Karpas-422 (cell line): ENCODE measurements around the gene KRT6C. TPM values are rescaled to one million over a fixed set of nuclear protein-coding genes. Genes with fewer than 3 reads are reported as not detected.

Source experiments
- DNase-seq: peaks from one replicate; pipeline ENCODE4 v3.0.0-alpha.2; 2015
- H2AFZ ChIP-seq: fragments of 200-600 bp; sonication (generic); 2 replicates; pipeline ENCODE4 v1.6.1; 2014; ENCODE audit warnings: antibody characterized with exemption, low read length, mixed read lengths
- H3K27ac ChIP-seq: fragments of 200-600 bp; sonication (generic); 2 replicates; pipeline ENCODE4 v1.5.1; 2014; ENCODE audit warnings: mild to moderate bottlenecking, low read length, moderate library complexity
- H3K27me3 ChIP-seq: fragments of 200-600 bp; sonication (generic); 2 replicates; pipeline ENCODE4 v1.6.1; 2014; ENCODE audit warnings: low read length, mixed read lengths
- H3K36me3 ChIP-seq: fragments of 200-600 bp; sonication (generic); 2 replicates; pipeline ENCODE4 v1.6.1; 2014; ENCODE audit warnings: low read length, mixed read lengths; ENCODE audit not compliant: insufficient read depth
- H3K4me1 ChIP-seq: fragments of 200-600 bp; sonication (generic); 2 replicates; pipeline ENCODE4 v1.6.1; 2014; ENCODE audit warnings: mild to moderate bottlenecking, low read length, mixed read lengths
- H3K4me2 ChIP-seq: fragments of 200-600 bp; sonication (generic); 2 replicates; pipeline ENCODE4 v1.6.1; 2014; ENCODE audit warnings: low read length, low read depth, mild to moderate bottlenecking; ENCODE audit not compliant: poor library complexity, severe bottlenecking
- H3K4me3 ChIP-seq: fragments of 200-600 bp; sonication (generic); 2 replicates; pipeline ENCODE4 v1.5.1; 2014; ENCODE audit warnings: mild to moderate bottlenecking, antibody characterized with exemption, low read length, mixed read lengths
- H3K79me2 ChIP-seq: fragments of 200-600 bp; sonication (generic); 2 replicates; pipeline ENCODE4 v1.6.1; 2014; ENCODE audit warnings: mild to moderate bottlenecking, low read length, mixed read lengths
- H3K9ac ChIP-seq: fragments of 200-600 bp; sonication (generic); 2 replicates; pipeline ENCODE4 v1.6.0; 2014; ENCODE audit warnings: low read length
- H3K9me2 ChIP-seq: fragments of 200-600 bp; sonication (generic), shearing (Covaris generic); replicated peaks from 2 replicates; pipeline ENCODE4 v1.6.0; 2014; ENCODE audit warnings: mild to moderate bottlenecking, low read length, moderate library complexity; ENCODE audit not compliant: insufficient read depth
- H3K9me3 ChIP-seq: fragments of 300-700, 200-600 bp; sonication (generic); 2 replicates; pipeline ENCODE4 v1.6.1; 2014; ENCODE audit warnings: low read length, mixed read lengths
- H4K20me1 ChIP-seq: fragments of 200-600 bp; sonication (generic); 2 replicates; pipeline ENCODE4 v1.6.1; 2014; ENCODE audit warnings: mild to moderate bottlenecking, antibody characterized with exemption, low read length, low read depth; ENCODE audit not compliant: insufficient read depth
- total RNA-seq: library from RNA; depleted of rRNA; stranded (reverse); fragments of >200 nt; shearing (Covaris generic); gene quantifications from 2 replicates; pipeline ENCODE4 v1.2.3, GENCODE V29; 2014; ENCODE audit warnings: low replicate concordance

Gene KRT6C
- total RNA-seq, 1 experiment from 2014 or later = not detected

DNA sequence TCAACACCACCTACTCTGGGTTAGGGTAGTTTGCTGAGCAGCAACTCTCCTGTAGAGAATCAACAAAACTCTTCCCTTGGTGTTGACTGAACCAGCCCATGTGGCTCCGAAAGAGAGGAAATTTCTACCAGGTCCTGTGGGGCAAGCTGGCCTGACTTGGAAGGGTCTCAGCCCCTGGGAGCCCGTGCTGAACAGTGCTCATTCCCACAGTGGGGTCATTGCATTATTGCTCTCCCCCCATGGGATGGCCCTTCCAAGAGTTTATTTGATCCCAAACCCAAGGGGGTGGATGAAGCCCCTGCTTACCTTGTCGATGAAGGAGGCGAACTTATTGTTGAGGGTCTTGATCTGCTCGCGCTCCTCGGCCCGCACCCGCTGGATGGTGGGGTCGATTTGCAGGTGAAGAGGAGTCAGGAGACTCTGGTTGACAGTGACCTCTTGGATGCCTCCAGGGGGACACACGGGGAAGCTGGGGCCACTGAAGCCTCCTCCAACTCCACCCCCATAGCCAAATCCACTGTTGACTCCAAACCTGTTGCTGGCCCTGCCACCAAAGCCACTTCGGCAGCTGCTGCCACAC is 40.0 kb downstream of the KRT6C start:
- DNase-seq = no peak
- no peaks in the 10 kb centered on the region for H3K36me3 ChIP-seq
- no peaks in the 10 kb centered on the region for H4K20me1 ChIP-seq
- H3K27me3 ChIP-seq = no peaks in the 10 kb centered on the region
- H2AFZ ChIP-seq = no peak overlapping the region
- H3K79me2 ChIP-seq = no peaks in the 10 kb centered on the region
- no peaks in the 10 kb centered on the region for H3K9me2 ChIP-seq
- no peak overlapping the region for H3K4me2 ChIP-seq
- H3K9ac ChIP-seq = no peak overlapping the region
- H3K4me1 ChIP-seq = no peaks in the 10 kb centered on the region
- no peak overlapping the region for H3K4me3 ChIP-seq
- no peak overlapping the region for H3K27ac ChIP-seq
- no peaks in the 10 kb centered on the region for H3K9me3 ChIP-seq

DNA sequence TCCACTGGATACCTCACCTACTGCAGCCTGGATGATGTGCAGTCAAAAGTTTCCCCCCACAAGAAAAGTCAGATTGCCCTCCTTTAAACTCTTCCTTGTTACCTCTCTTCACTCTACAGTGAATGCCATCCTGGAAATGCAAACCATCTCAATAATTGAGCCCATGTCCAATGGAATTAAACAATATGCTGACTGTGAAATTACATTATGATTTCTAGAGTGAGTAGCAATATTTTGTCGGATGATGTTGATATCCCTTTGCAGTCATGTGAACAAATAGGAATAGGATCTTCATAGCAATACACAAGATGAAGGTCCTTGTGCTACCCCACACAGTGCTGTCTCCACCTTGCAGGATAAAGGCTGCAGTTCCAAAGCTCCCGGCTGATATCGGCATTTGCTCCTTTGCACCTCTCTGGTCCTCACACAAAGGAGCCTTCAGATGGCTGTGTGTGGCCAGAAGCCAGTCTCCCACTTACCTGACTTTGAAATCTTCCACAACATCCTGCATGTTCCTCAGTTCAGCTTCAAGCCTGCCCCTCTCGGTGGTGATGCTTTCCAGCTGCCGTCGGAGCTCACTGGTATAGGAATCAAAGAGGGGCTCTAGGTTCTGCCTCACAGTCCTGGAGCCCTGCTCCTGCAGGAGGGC is 40.9 kb downstream of the KRT6C start:
- H3K36me3 ChIP-seq = no peaks in the 10 kb centered on the region
- no peak for DNase-seq

DNA sequence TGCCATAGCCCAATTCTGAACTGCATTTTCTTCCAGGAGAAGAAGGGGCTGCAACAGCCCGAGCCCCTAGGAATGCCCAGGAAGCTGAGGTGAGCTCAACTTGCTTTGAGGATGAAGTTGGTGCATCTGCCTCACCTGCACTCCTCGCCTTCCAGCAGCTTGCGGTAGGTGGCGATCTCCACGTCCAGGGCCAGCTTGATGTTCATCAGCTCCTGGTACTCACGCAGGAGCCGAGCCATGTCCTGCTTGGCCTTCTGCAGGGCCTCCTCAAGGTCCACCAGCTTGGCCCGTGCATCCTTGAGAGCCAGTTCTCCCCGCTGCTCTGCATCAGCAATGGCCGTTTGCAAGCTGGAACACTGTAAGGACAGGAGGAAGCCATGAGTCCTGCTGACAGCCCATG is 45.5 kb downstream of the KRT6C start:
- H3K9ac ChIP-seq = no peak overlapping the region
- H3K27me3 ChIP-seq = no peaks in the 10 kb centered on the region
- H3K4me2 ChIP-seq = no peak overlapping the region
- no peak for DNase-seq
- no peaks in the 10 kb centered on the region for H4K20me1 ChIP-seq
- H3K27ac ChIP-seq = no peak overlapping the region
- no peak overlapping the region for H2AFZ ChIP-seq
- H3K9me3 ChIP-seq = no peaks in the 10 kb centered on the region
- no peaks in the 10 kb centered on the region for H3K79me2 ChIP-seq
- no peaks in the 10 kb centered on the region for H3K9me2 ChIP-seq
- no peaks in the 10 kb centered on the region for H3K4me1 ChIP-seq
- no peak overlapping the region for H3K4me3 ChIP-seq
- H3K36me3 ChIP-seq = no peaks in the 10 kb centered on the region

More for the DNA sequence above, 40.9 kb downstream of the KRT6C start:
- Histone ChIP-seq H3K9me2 (no peaks in the 10 kb centered on the region), H4K20me1 (no peaks in the 10 kb centered on the region), H3K27ac (no peak overlapping the region), H3K9ac (no peak overlapping the region), H2AFZ (no peak overlapping the region), H3K27me3 (no peaks in the 10 kb centered on the region), H3K4me3 (no peak overlapping the region), H3K9me3 (no peaks in the 10 kb centered on the region), H3K4me1 (no peaks in the 10 kb centered on the region), H3K79me2 (no peaks in the 10 kb centered on the region), H3K4me2 (no peak overlapping the region)

DNA sequence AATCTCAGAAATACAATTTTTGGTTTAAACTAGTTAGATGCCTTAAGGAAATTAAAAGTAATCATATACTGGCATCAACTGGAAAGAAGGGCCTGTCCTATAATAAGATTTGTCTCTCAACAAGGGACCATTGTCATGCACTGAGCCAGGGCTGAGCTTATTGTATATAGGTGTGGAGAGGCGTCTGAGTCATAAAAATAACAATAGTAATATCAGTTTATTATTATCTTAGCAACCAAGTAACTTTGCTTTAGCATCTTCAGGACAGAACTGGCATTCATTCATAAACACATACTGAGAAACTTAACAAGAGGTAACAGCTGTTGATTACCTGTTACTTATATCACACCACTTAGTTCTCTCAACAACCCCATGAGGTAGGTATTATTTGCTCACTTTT is 46.5 kb downstream of the KRT6C start:
- Histone ChIP-seq H3K9me3 (no peaks in the 10 kb centered on the region), H3K9ac (no peak overlapping the region), H4K20me1 (no peaks in the 10 kb centered on the region), H3K9me2 (no peaks in the 10 kb centered on the region), H2AFZ (no peak overlapping the region), H3K4me2 (no peak overlapping the region), H3K4me3 (no peak overlapping the region), H3K27ac (no peak overlapping the region), H3K4me1 (no peaks in the 10 kb centered on the region), H3K27me3 (no peaks in the 10 kb centered on the region), H3K79me2 (no peaks in the 10 kb centered on the region), H3K36me3 (no peaks in the 10 kb centered on the region)
- no peak for DNase-seq

- DNase-seq = no peak
- no peak overlapping the region for H3K27ac ChIP-seq
- H3K9me2 ChIP-seq = no peaks in the 10 kb centered on the region
- no peak overlapping the region for H3K9ac ChIP-seq
- no peak overlapping the region for H2AFZ ChIP-seq
- no peaks in the 10 kb centered on the region for H3K9me3 ChIP-seq
- no peaks in the 10 kb centered on the region for H4K20me1 ChIP-seq
- H3K4me1 ChIP-seq = no peaks in the 10 kb centered on the region
- H3K79me2 ChIP-seq = no peaks in the 10 kb centered on the region
- no peaks in the 10 kb centered on the region for H3K27me3 ChIP-seq
- H3K4me2 ChIP-seq = no peak overlapping the region
- H3K36me3 ChIP-seq = no peaks in the 10 kb centered on the region
- no peak overlapping the region for H3K4me3 ChIP-seq
Observed at GRCh38 chr12:52426034-52426433, 47.6 kb downstream of the KRT6C start.

- Histone ChIP-seq H3K27me3 (no peaks in the 10 kb centered on the region), H2AFZ (no peak overlapping the region), H3K36me3 (no peaks in the 10 kb centered on the region), H3K4me3 (no peak overlapping the region), H3K4me1 (no peaks in the 10 kb centered on the region), H3K27ac (no peak overlapping the region), H3K9me2 (no peaks in the 10 kb centered on the region), H3K79me2 (no peaks in the 10 kb centered on the region), H3K9me3 (no peaks in the 10 kb centered on the region), H3K4me2 (no peak overlapping the region), H4K20me1 (no peaks in the 10 kb centered on the region), H3K9ac (no peak overlapping the region)
- DNase-seq = no peak
Observed at GRCh38 chr12:52425466-52425865, 48.1 kb downstream of the KRT6C start.

DNA sequence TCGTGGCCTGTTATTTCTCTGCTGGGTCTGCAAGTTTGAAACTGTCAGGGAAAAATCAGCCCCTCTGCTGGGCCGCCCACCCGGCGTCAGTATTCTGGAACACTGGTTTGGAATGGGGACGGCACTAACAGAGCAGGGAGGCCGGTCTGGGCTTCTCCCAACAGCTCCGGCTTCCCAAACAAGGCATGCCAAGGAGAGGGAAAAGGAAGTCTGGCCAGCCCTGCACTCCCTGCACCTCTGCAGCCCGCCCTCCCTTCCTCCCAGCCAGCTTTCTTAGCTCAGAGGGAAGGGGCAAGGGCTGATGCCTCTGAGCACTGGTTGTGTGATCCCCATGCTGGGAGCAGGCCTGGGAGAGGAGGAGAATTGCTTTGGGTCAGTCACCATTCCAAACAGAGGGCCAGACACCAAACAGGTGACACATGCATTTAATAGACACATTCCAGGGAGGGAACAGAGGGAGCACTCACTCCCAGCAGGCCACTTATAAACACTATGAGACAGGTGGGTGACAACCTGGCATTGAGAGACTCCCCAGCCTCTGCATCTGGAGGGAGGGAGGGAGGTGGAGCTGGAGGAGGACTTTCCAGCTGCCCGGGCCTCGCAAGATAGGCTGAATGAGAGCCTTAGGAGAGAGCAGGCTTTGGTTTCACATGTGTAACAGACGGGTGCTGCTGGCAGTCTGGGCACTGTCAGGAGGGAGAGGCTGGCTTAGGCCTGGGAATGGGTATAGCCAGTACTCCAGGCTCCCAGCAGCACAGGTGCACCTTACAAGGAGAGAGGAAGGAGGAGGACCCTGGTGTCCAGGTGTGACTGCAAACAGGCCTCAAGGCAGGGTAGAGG is 49.7 kb downstream of the KRT6C start:
- no peak overlapping the region for H3K27ac ChIP-seq
- no peaks in the 10 kb centered on the region for H3K9me2 ChIP-seq
- no peaks in the 10 kb centered on the region for H3K79me2 ChIP-seq
- no peak for DNase-seq
- H3K9me3 ChIP-seq = no peaks in the 10 kb centered on the region
- no peaks in the 10 kb centered on the region for H3K36me3 ChIP-seq
- no peak overlapping the region for H3K9ac ChIP-seq
- no peak overlapping the region for H3K4me2 ChIP-seq
- H4K20me1 ChIP-seq = no peaks in the 10 kb centered on the region
- no peak overlapping the region for H3K4me3 ChIP-seq
- H2AFZ ChIP-seq = no peak overlapping the region
- no peaks in the 10 kb centered on the region for H3K4me1 ChIP-seq
- no peaks in the 10 kb centered on the region for H3K27me3 ChIP-seq

GRCh38 chr12:52423035-52423434 is 50.6 kb downstream of the KRT6C start:
- Histone ChIP-seq H3K9me2 (no peaks in the 10 kb centered on the region), H3K4me1 (no peaks in the 10 kb centered on the region), H3K9me3 (no peaks in the 10 kb centered on the region), H3K27me3 (no peaks in the 10 kb centered on the region), H2AFZ (no peak overlapping the region), H3K27ac (no peak overlapping the region), H4K20me1 (no peaks in the 10 kb centered on the region), H3K4me3 (no peak overlapping the region), H3K36me3 (no peaks in the 10 kb centered on the region), H3K79me2 (no peaks in the 10 kb centered on the region), H3K9ac (no peak overlapping the region), H3K4me2 (no peak overlapping the region)
- DNase-seq = no peak
